DOHH2 (cell line): Measurements from ENCODE around the gene TNRC18.
"Not testable (repeated sequence)": the region's sequence is repeated elsewhere in the genome, so short reads cannot be mapped to it uniquely, and the experiment has no call there.

Source experiments
- H3F3A ChIP-seq: fragments of 200-600 bp; sonication (generic), shearing (Covaris generic); 2 replicates; pipeline ENCODE4 v1.6.0; 2016; ENCODE audit warnings: antibody characterized with exemption, mild to moderate bottlenecking; ENCODE audit not compliant: control insufficient read depth, insufficient read depth
- H3K27ac ChIP-seq: fragments of 200-600 bp; sonication (generic); 2 replicates; pipeline ENCODE4 v1.5.1; 2014; ENCODE audit warnings: low read depth, mild to moderate bottlenecking, low read length, moderate library complexity
- H3K27me3 ChIP-seq: fragments of 200-600 bp; sonication (generic); 2 replicates; pipeline ENCODE4 v1.6.1; 2014; ENCODE audit warnings: mild to moderate bottlenecking, low read length, mixed read lengths; ENCODE audit not compliant: control insufficient read depth
- H3K36me3 ChIP-seq: fragments of 200-600 bp; sonication (generic); 2 replicates; pipeline ENCODE4 v1.6.1; 2014; ENCODE audit warnings: mild to moderate bottlenecking, low read length, moderate library complexity, mixed read lengths; ENCODE audit not compliant: control insufficient read depth
- H3K4me1 ChIP-seq: fragments of 200-600 bp; sonication (generic); 2 replicates; pipeline ENCODE4 v1.6.1; 2014; ENCODE audit warnings: mild to moderate bottlenecking, low read length, mixed read lengths; ENCODE audit not compliant: control insufficient read depth
- H3K4me2 ChIP-seq: fragments of 200-600 bp; sonication (generic); 2 replicates; pipeline ENCODE4 v1.6.0; 2014; ENCODE audit warnings: mild to moderate bottlenecking, low read length, moderate library complexity
- H3K4me3 ChIP-seq: fragments of 200-600 bp; sonication (generic); 2 replicates; pipeline ENCODE4 v1.5.1; 2014; ENCODE audit warnings: mild to moderate bottlenecking, low read length, mixed read lengths
- H3K79me2 ChIP-seq: fragments of 200-600 bp; sonication (generic); 2 replicates; pipeline ENCODE4 v1.6.1; 2014; ENCODE audit warnings: mild to moderate bottlenecking, low read length, mixed read lengths; ENCODE audit not compliant: control insufficient read depth
- H3K9me2 ChIP-seq: fragments of 200-600 bp; sonication (generic); replicated peaks from 2 replicates; pipeline ENCODE4 v1.6.1; 2014; ENCODE audit warnings: mild to moderate bottlenecking, low read length, mixed read lengths; ENCODE audit not compliant: control insufficient read depth
- H3K9me3 ChIP-seq: fragments of 200-600 bp; sonication (generic); 2 replicates; pipeline ENCODE4 v1.6.1; 2014; ENCODE audit warnings: antibody characterized with exemption, low read length, mixed read lengths; ENCODE audit not compliant: control insufficient read depth, insufficient read depth
- H4K20me1 ChIP-seq: fragments of 200-600 bp; sonication (generic); 2 replicates; pipeline ENCODE4 v1.6.0; 2014; ENCODE audit warnings: low read depth, mild to moderate bottlenecking, antibody characterized with exemption, low read length, moderate library complexity; ENCODE audit not compliant: control insufficient read depth, insufficient read depth
- CTCF ChIP-seq: fragments of 200-600 bp; sonication (generic); IDR thresholded peaks from one replicate; pipeline ENCODE4 v1.5.1; 2014; ENCODE audit warnings: antibody characterized with exemption, mild to moderate bottlenecking, low read depth, low read length; ENCODE audit not compliant: poor library complexity, severe bottlenecking
- EZH2phosphoT487 ChIP-seq: fragments of 200-600 bp; sonication (generic); IDR thresholded peaks from 2 replicates; pipeline ENCODE4 v1.6.1; 2017; ENCODE audit warnings: borderline replicate concordance, mild to moderate bottlenecking, antibody characterized with exemption, low read length, moderate library complexity, mixed read lengths

The TNRC18 gene

GRCh38 chr7:5361446-5362127 is 62.0 kb downstream of the TNRC18 start:
- no peak for TF ChIP-seq CTCF
- no peak for TF ChIP-seq EZH2phosphoT487
- H3K27me3 ChIP-seq, result no peaks in the 10 kb centered on the region
- H3K27ac ChIP-seq, result no peak overlapping the region
- peaks cover 9% of the 10 kb centered on the region for H3K79me2 ChIP-seq
- no peaks in the 10 kb centered on the region for H3K9me3 ChIP-seq
- no peaks in the 10 kb centered on the region for H3F3A ChIP-seq
- H3K4me1 ChIP-seq, result peaks cover 7% of the 10 kb centered on the region
- H3K4me3 ChIP-seq, result no peak overlapping the region
- H4K20me1 ChIP-seq, result no peaks in the 10 kb centered on the region
- H3K4me2 ChIP-seq, result no peak overlapping the region
- H3K9me2 ChIP-seq, result no peaks in the 10 kb centered on the region
- H3K36me3 ChIP-seq, result peaks cover 28% of the 10 kb centered on the region; the same call in 1 of the 2 replicates

- H3K79me2 ChIP-seq, result peaks cover 9% of the 10 kb centered on the region
- no peak overlapping the region for H3K27ac ChIP-seq
- no peaks in the 10 kb centered on the region for H4K20me1 ChIP-seq
- no peaks in the 10 kb centered on the region for H3K9me3 ChIP-seq
- H3K4me3 ChIP-seq, result no peak overlapping the region
- no peak overlapping the region for H3K4me2 ChIP-seq
- peaks cover 32% of the 10 kb centered on the region; the same call in 1 of the 2 replicates for H3K36me3 ChIP-seq
- H3F3A ChIP-seq, result no peaks in the 10 kb centered on the region
- no peaks in the 10 kb centered on the region for H3K9me2 ChIP-seq
- no peaks in the 10 kb centered on the region for H3K27me3 ChIP-seq
- TF ChIP-seq EZH2phosphoT487 (no peak), CTCF (no peak)
- H3K4me1 ChIP-seq, result peaks cover 7% of the 10 kb centered on the region
These were observed 62.7 kb downstream of the TNRC18 start for GRCh38 chr7:5360971-5361370.

DNA sequence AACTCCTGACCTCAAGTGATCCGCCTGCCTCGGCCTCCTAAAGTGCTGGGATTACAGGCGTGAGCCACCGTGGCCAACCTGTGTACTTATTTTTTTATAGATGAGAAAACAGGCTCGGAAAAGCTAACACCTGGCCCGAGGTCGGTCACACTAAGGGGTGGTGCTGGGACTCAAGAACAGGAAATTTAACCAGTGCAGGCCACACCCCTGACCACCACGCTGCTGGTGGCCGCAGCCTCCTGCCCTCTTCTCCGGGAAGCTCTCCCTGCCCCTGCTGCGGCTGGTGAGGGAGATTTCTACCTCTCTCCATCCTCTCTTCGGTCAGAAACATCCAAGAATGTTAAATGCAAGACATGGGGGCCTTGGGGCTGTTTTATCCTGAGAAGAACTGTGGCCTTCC is 63.2 kb downstream of the TNRC18 start:
- no peak overlapping the region for H3K4me2 ChIP-seq
- peaks cover 7% of the 10 kb centered on the region for H3K4me1 ChIP-seq
- no peak overlapping the region for H3K27ac ChIP-seq
- H3K27me3 ChIP-seq, result no peaks in the 10 kb centered on the region
- no peaks in the 10 kb centered on the region for H3K9me2 ChIP-seq
- TF ChIP-seq EZH2phosphoT487, result no peak
- TF ChIP-seq CTCF, result no peak
- no peaks in the 10 kb centered on the region for H3F3A ChIP-seq
- H3K4me3 ChIP-seq, result no peak overlapping the region
- H4K20me1 ChIP-seq, result no peaks in the 10 kb centered on the region
- no peaks in the 10 kb centered on the region for H3K9me3 ChIP-seq
- H3K79me2 ChIP-seq, result peaks cover 9% of the 10 kb centered on the region
- H3K36me3 ChIP-seq, result peaks cover 32% of the 10 kb centered on the region; the same call in 1 of the 2 replicates

DNA sequence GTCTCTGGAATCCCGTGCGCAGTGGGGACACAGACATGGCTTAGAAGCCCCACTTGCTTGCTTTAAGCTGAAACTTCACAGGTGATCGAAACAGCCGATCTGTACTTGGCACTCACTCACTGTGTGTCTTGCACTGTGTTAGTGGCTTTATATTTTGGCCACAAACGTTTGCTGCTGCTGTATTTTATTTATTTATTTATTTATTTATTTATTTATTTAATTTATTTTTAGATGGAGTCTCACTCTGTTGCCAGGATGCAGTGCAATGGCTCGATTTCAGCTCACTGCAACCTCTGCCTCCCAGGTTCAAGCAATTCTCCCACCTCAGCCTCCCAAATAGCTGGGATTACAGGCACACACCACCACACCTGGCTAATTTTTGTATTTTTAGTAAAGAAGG is 63.6 kb downstream of the TNRC18 start:
- not testable (repeated sequence) for H3K9me2 ChIP-seq, H3K27me3 ChIP-seq

More for the DNA sequence above, 63.6 kb downstream of the TNRC18 start:
- not testable (repeated sequence) for H3K4me3 ChIP-seq, H4K20me1 ChIP-seq, H3K27ac ChIP-seq, H3K4me2 ChIP-seq, H3K4me1 ChIP-seq, H3F3A ChIP-seq, H3K79me2 ChIP-seq, H3K9me3 ChIP-seq
- H3K36me3 ChIP-seq, result peaks cover 33% of the 10 kb centered on the region; the same call in 1 of the 2 replicates
